T-helper 2 cell (primary cell): Measurements from ENCODE around the gene PPIB.
A peak's percentile ranks its signal among the peaks of the same experiment; 100 is the strongest.

Experiments
- DNase-seq, 5 experiments: peaks; one replicate each; pipeline versions ENCODE4 v3.0.0 to v3.0.0-alpha.2; 2012 to 2022

PPIB gene

DNA sequence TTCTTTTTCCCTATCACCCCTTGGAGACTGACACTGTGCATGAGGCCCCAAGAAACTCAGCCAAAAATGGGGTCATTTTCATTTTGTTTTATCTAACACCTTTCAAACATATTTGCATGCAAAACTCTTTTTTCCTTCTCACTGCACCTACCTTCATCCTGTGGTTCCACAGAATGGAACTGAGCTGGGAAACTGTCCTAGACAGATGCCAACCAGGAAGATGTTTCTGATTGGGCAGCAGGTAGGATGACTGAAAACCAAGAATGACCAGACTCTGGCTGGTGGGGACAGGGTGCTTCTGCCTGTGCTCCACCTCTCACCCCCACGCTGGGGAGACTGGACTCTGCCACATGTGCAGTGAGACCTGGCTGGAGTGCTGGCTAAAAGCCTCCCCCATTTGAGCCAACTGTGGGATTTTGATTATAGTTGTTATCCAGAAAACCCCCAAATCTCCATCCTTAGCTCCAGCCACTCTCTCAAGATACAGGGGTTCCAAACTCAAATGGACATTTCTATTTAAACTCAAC is 5.2 kb downstream of the PPIB start:
- DNase-seq = no peak

DNA sequence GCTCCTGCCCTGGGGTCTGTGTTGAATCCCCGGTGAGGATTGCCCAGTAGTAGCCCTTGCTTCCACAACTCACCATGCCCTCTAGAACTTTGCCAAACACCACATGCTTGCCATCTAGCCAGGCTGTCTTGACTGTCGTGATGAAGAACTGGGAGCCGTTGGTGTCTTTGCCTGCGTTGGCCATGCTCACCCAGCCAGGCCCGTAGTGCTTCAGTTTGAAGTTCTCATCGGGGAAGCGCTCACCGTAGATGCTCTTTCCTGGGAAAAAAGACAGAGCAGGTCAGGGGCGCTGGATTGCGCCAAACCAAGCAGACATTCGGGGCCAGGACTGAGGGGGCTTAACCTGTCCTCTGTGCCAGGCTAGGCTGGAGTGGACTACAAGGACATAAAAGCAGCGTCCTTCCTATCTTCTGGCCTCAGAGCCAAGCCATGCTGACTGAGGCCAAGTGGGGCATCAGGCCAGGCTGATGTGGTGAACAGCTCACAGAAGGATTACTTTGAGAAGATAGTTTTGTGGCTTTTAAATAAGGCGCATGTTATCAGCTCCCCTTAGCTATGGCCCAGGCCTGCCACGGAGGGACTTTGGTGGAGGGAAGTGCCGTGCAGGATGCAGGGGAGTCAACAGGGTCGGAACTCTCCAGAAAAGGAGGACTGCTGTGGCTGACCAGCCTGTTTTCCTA is 6.0 kb downstream of the PPIB start:
- no peak for DNase-seq

DNA sequence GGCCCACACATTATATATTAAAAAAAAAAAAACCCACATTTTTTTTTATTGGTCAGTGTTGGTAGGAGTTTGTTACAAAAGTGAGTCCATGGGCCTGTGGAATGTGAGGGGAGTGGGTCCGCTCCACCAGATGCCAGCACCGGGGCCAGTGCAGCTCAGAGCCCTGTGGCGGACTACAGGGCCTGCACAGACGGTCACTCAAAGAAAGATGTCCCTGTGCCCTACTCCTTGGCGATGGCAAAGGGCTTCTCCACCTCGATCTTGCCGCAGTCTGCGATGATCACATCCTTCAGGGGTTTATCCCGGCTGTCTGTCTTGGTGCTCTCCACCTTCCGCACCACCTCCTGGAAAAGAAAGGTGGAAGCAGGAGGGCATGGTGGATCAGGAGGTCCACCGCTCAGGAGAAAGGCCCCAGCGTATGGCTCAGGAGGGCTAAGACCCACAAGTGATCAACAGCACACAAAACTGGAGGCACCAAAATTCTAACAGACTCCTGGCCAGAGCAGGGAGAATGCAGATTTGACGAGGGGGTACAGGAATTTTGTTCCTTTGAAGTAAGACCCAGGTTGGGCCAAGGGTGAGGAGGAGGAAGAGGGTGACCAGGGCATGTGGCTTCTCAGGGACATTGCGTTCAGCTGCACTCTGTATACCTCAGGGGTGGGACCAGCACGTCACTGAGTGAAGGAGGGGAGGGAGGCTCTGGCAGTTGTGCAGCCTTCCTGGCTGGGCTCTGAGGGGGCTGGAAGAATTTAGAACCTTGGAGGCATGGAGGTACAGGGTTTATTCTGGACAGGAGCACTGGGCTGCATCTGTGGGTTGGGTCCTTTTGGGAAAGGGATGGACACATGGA is 6.8 kb downstream of the PPIB start:
- DNase-seq = no peak

DNA sequence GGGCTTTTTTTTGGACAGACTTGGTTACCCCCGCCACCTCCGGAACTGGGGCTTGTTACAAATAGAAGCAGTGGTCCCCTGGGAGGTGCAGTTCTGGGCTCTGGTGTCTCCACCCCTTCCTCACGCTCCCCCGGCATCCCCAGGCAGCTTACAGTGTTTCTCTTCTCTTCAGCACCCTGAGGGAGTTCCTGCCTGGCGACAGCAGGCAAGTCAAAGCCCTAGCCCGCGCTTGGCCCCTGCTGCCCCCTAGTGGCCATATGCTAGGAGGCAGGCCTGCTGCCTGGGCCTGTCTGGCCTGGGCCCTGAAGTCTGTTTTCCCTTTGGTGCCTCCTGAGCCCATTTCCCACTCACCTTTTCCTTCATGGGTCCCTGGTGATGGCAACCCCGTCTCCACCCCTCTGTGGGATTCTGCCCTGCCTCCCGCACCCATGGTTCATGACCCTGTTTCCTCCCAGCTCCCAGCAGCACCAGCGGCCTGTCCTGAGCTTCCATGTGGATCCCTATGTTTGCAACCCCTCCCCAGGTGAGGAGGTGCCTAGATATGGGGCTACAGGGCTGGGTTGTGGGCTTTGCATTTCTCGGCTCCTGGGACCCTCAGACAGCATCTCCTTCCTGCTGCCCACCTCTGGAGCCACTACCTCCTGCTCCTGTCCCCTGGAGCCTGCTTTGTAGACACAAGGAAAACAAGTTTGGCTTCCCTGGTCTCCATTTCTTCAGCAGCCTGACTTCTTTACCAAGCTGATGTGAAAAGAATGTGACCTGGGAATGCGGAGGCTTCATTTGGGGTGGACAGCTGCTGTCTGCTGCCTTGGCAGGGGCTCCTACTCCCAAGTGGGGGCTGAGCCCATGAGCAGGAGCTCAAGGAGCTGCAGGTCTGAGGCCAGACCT is 9.1 kb downstream of the PPIB start:
- DNase-seq = peak; percentile 73 to 90 (median 82)

DNA sequence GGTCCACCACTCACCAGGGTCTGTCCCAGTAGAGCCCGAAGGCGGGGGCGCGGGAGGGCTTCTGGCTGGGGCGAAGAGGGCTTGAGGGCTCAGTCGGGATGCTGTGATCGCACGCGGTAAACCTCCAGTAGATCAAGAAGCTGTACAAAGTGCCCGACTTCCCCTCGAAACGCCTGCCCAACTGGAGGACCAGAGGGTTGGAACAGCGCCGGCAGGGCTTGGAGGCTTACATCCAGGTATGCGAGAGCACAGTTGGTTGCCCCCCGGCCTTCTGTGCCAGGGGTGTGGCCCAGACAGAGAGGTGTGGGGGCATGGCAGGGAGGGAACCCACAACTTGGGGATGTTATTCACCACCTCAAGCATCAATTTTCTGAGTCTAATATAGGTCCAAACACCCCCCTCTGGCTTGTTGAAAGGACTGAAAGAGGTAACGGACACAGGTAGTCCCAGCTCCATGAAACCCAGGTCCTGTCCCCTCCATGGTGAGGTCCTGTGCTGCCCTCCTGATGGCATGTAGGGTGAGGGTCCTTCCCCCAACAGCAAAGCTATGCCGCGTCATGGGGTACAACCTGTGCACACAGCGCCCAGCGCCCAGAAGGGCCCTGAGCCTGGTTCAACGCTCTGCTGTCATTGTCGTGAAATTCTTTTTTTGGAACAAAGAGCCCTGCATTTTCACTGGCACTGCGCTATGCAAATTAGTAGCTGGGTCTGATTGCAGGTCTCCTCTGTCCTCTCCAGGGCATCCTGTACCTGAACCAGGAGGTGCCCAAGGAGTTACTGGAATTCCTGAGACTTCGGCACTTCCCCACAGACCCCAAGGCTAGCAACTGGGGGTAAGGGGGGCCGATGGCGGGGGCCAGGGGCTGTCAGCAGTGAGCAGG is 10.1 kb downstream of the PPIB start:
- DNase-seq = peak in 1 of 5 experiments; percentile 26

DNA sequence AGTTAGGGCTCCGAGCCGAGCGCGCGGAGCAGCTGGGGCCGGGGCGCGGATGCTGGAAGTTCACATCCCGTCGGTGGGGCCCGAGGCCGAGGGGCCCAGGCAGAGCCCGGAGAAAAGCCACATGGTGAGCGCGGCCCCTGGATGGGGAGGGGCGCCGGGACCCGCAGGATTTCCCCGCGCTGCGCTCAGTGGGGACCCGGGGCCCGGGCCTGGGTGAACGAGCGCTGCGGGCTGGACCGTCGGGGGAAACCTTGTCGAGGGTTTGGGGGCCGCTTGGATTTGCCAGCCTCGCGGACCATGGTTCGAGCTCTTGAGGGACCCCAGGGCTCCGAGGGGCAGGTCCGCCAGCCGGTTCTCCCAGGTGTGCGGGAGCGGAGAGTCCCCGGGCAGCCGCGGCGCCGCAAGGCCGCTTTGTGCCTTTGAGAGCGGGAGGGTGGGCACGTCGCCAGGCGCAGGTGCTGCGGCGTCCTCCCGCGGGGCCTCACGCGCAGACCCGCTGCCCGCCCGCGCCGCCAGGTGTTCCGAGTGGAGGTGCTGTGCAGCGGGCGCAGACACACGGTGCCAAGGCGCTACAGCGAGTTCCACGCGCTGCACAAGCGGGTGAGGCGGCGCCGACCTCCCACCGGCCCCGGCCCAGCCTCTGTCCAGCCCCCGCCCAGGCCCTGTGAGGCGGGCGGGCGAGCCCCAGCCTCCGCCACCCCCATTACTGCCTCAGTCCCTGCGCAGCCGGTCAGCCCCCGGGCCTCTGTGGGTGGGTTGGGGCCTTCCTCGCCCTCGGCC is 10.9 kb downstream of the PPIB start, which contains the start of gene SNX22:
Gene SNX22 (plus strand): TSS at position 5 of the 780 bp plus-strand sequence. CDS start 45 bp downstream, at position 50.
- DNase-seq = peak in 3 of 5 experiments; percentile 26 to 38 (median 33)

DNA sequence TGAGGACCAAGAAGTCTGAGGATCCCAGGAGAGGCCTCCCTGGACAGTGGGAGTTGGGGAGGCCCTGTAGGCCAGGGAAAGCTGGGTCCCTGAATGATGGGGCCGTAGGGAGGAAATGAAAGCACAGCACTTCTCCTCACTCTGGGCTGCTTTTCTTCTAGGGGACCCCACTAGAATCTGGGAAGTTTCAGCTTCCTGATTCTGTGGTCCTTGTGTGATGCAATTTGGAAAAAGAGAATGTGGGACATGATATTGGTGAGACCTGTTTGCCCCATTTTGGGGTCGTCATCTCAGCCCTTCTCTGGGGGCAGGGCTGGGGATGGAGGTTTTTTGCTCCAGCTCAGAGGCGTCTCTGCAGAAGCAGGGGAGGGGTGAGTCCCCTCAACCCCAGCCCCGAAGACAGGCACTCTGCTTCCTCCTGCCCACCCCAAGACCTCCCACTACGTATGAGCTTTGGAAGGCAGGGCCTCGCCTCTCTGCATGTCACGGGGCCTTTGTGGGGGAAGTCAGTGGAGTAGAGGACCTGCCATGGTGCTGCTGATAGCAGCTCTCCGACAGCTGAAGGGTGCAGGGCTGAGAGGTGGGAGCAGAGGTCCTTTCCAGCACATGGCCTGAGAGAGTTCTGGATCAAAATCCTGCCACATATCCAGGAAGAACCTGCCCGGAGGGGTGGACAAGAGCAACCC is 12.8 kb downstream of the PPIB start:
- DNase-seq = no peak

DNA sequence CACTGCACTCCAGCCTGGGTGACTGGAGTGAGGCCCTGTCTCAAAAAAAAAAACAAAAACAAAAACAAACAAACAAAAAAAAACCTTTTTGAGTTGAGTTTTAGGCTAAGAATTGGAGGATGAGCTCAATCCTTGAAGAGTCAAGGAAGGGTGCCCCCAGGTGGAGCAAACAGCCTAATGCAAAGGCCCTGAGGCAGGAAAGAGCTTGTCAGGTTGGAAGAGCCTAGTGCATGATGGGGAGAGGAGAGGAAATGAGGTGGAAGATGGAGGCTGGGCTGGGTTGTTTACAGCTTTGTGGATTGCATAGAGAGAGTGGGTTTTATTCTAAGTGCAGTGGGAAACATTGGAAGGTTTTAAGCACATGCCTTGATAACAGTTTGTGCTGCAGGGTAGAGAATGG is 13.4 kb downstream of the PPIB start:
- DNase-seq = peak in 1 of 5 experiments; percentile 54

DNA sequence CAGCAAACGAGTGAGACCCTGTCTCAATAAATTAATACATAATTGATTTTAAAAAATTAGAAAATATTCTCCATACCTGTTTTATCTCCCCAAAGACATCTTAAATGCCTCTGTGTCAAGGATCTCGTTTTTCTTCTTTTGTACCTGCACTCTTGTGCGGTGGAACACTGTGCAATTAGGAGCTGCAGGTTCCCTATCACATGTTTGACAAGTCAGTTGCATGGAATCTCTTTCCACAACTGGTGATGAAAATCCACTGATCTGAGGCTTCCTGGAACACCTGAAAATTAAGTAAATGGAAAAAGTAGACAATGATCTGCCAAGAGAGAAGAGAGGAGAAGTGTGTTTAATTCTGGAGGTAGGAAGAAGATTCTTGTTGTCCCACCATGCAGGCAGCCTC is 14.2 kb downstream of the PPIB start:
- no peak for DNase-seq

DNA sequence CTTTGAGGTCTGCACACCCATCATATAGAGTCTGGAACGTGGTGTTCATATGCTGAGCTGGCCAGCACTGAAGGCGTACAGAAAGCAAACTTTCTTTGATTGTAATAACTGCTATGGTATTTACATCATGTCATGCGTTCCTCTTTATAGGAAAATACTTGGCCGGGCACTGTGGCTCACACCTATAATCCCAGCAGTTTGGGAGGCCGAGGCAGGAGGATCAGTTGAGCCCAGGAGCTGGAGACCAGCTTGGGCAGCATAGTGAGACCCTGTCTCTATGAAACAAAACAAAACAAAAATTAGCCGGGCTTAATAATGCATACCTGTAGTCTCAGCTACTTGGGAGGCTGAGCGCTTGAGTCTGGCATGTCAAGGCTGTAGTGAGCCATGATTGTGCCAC is 14.7 kb downstream of the PPIB start:
- DNase-seq = no peak

DNA sequence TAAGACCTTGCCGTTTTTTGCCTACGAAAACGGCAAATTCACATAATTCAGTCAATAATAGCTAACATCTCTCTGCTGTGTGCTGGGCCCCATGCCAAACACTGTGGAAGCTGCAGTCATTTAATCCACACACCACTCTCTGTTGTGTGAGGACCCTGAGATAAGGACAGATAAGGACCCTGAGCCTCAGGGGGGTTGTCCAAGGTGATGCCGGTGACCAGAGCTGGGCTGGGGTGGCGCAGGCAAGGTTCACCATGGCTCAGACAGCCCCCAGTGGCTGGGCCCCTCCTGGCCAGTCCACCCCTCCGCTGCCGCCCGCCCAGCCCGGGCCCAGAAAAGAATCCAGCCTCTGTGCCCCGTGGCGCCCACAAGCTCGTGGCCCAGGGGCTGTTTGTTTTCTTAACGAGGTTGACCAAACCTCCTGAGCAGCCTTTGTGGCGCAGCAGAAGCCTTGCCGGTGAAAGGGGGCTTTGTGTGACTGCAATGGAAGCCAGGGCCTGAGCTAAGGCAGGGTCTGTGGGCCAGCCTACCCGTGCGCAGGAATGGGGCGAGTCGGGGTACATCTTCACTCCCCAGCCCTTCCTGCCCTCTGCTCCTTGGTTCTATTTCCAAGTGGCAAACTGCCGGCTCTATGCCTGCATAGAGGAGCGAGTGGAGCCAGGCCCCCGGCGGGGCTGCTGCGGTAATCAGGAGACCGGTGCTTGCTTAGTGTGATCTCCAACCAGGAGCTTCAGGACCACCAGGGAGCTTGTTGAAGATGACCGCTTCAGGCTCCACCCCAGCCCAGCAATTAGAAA is 15.7 kb downstream of the PPIB start:
- no peak for DNase-seq

DNA sequence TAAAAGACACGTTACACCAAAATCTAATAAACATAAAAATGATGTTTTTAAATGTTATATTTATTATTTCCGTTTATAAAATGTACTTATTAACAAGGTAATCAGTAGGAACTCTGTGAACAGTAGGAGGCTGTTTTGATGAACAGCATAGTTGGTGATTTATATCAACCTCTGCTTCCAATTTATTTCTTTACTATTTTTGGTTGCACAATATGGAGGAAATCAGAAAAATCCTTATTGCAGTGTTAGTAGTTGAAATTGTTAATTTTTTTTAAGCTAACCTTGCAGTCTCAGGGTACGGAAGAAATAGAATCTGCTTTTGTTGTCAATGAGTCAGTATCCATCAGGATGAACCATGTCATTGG is 16.3 kb downstream of the PPIB start:
- DNase-seq = no peak

DNA sequence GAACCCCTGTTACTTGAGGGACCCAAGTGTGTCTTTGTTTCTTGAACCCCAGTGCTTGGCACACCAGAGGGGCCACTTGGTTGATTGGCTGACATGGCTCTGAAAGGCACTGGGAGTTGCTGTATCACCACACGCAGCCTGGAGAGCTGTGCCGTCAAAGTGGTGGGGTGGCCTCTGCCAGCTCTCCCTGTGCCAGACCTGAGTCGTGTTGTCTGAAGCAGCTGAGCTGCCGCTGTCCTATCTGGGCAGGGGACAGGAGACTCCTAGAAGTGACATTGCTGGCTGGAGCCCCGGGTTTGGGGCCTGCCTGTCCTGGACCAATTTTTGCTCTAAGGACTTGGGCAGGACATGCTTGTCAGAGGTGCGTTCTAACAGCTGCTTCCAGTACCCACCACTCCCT is 16.8 kb downstream of the PPIB start:
- DNase-seq = no peak

DNA sequence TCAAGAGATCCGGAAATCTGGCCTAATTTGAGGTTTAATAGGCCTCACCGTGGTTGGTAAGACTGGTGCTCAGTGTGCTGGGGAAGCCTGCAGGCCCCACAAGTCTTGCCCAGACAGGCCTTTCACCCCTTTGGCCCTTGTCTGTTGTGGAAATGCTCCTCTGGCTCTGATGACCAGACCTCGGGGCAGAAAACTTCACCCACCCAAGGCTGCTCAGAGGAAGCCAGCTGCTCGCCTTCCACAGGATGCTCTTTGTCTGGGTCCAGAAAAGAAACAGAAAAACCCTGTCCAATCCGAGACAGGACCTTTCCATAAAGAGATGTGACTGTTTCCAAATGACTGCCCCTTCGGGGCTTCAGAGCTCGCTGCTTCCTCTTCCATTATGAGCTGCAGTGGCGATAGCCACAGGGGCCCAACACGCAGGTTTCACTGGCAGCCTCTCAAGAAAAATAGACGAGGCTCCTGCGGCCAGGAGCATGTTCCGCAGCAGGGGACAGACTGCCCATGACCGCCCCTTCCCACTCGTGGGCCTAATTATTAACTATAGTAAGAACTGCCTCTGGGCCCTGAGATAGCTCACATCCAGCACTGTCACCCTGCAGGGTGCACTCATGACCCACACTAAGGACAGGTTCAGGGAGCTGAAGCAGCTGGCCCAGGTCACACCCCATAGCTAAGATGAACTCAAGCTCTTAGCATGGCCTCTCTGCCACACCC is 18.1 kb downstream of the PPIB start:
- DNase-seq = no peak

DNA sequence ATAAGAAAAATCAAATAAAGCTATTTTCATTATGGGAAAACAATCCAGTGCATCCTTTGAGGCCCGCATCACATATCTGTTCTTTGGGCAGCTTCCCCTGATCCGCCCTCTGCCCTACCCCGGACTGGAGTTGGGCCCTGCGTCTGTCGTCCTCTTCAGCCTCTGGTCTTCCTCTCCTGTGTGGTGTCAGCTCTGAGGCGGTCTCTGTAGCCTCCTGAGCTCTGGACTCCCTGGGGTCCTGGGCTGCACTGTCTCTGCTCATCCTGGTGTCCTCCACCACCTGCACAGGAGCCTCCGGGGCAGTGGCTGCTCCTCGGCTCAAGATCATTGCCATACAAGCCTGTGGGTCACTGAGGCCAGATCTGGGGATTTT is 18.6 kb downstream of the PPIB start:
- DNase-seq = no peak

DNA sequence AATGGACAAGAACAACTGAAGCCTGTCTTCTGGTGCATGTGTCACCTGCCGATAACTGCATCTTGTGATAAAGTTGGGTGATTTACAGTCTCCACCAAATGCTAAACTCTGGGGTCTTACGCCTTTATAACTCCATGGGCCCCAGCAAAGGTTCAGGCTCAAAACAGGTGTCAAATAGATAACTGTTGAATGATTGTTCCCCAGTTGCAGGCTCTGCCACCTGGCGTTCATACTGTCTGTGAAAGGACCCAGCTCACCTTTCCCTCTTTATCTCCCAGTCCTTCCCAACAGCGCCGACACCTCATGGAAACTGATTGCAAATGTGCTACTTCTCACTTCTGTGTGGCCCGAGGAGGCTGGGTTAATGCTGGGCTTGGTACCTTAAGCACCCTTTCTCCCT is 19.5 kb downstream of the PPIB start:
- DNase-seq = no peak

DNA sequence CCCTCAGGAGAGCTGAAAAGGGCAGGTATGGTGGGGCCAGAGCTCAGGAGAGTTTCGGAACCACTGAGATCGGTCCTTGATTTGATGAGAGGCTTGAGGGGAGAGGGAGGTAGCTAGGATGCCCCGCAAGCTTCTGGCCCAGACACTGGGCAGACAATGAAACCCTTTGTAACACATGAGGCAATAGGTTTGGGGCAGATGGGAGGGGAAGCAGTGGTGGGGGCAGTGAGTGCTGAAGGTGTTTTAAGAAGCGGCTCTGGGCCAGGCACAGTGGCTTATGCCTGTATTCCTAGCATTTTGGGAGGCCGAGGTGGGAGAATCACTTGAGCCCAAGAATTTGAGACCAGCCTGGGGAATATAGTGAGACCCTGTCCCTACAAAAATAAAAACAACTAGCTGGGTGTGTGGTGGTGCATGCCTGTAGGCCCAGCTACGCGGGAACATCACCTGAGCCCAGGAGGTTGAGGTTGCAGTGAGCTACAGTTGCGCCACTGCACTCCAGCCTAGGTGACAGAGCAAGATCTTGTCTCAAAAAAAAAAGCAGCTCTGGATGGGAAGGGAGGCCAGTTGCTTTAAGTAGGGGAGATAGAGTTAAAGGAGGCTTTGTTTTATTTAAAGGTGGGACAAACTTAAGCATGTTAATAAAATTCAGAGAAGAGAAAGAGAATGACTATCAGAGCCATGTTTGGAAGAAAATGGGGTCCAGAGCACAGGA is 20.9 kb downstream of the PPIB start:
- DNase-seq = no peak

DNA sequence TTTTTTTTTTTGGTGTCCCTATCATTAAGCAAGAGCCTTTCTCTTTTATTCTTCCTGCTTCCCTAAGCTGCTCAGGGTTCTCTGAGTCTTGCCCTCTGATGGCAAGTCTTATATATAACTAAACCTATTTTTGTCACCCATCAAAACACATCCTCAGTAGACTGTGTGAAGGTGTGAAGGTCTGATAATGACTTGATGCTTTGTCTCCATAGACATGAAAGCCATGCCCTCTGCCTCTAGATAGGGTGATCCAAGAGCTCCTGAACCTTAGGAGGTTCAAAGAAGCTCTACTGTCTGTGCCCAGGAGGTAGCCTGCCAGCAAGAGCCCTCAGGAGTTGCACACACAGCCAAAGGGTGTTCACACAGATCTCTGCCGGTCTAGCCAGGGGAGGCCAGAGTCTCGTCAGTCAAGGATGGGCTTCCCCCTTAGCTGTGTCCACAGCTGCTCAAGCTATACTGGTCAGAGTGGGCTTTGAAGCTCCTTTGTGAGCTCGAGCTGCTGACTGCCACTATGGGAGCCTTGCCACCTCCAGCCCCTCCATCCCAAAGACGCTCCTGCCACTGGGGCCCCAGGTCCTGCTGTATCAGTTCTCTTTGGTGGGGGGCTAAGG is 24.4 kb downstream of the PPIB start:
- DNase-seq = no peak
